Fibroblast of mammary gland (primary cell): ENCODE data around the gene PDE3B.
"Not testable (repeated sequence)": the region's sequence is repeated elsewhere in the genome, so short reads cannot be mapped to it uniquely, and the experiment has no call there.

Experiments used
- DNase-seq: peaks from one replicate; pipeline ENCODE4 v3.0.0-alpha.2; 2010; ENCODE audit warnings: low read depth
- H3K4me3 ChIP-seq: 2 replicates; pipeline ENCODE4 v1.5.1; 2011; ENCODE audit warnings: low read depth, mild to moderate bottlenecking, low read length, moderate library complexity; ENCODE audit not compliant: control insufficient read depth
- TF ChIP-seq, protein P1 (sequence below): conservative IDR thresholded peaks from 2 replicates; pipeline ENCODE4 v1.5.1; 2011; ENCODE audit warnings: low read depth, low read length, inconsistent platforms; ENCODE audit not compliant: control insufficient read depth, insufficient read depth

Gene PDE3B

DNA sequence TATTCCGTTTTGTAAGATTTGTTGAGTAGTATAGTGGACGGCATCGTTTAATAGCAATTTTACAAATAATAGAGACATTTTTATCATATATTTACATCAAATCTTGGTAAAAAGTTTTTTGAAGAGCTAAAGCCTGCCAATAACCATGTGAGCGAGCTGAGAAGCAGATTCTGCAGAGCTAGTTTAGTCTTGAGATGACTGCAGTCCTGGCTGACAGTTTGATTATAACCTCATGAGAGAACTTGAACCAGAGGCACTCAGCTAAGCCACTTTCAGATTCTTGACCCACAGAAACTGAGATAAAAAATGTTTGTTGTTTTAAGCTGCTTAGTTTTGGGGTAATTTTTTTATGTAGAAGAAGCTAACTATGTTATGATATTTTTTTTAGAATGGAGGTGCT lies 78.9 kb downstream of the PDE3B start:
- no peak for DNase-seq
- TF ChIP-seq, protein P1, sequence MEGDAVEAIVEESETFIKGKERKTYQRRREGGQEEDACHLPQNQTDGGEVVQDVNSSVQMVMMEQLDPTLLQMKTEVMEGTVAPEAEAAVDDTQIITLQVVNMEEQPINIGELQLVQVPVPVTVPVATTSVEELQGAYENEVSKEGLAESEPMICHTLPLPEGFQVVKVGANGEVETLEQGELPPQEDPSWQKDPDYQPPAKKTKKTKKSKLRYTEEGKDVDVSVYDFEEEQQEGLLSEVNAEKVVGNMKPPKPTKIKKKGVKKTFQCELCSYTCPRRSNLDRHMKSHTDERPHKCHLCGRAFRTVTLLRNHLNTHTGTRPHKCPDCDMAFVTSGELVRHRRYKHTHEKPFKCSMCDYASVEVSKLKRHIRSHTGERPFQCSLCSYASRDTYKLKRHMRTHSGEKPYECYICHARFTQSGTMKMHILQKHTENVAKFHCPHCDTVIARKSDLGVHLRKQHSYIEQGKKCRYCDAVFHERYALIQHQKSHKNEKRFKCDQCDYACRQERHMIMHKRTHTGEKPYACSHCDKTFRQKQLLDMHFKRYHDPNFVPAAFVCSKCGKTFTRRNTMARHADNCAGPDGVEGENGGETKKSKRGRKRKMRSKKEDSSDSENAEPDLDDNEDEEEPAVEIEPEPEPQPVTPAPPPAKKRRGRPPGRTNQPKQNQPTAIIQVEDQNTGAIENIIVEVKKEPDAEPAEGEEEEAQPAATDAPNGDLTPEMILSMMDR: no peak
- no peak overlapping the region for H3K4me3 ChIP-seq

- no peak overlapping the region for H3K4me3 ChIP-seq
- TF ChIP-seq, protein P1: no peak
- DNase-seq: no peak
Measured at GRCh38 chr11:14725150-14725549, 81.5 kb downstream of the PDE3B start.

DNA sequence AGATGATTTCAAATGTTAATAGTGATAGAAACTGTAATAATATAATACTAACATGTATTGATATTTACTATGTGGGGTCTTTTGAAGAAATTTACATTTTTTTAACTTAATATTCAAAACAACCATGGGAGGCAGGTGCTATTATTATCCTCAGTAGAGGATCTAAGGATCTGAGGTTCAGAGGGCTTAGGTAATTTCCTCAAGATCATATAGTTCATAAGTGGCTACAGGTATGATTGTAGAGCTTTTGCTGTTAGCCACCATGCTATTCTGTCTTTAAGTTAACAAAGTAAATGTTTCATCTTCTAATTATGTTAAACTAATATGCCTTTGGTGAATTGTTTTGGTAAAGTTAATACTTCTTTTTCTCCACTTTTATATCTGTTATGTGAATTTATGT lies 83.6 kb downstream of the PDE3B start:
- no peak for DNase-seq
- TF ChIP-seq, protein P1: no peak
- H3K4me3 ChIP-seq: no peak overlapping the region

GRCh38 chr11:14727746-14728145 lies 84.1 kb downstream of the PDE3B start:
- DNase-seq: no peak
- TF ChIP-seq, protein P1: no peak
- no peak overlapping the region for H3K4me3 ChIP-seq

- not testable (repeated sequence) for DNase-seq, H3K4me3 ChIP-seq
Measured at GRCh38 chr11:14740539-14740938, 96.9 kb downstream of the PDE3B start.

- TF ChIP-seq, protein P1: no peak
- DNase-seq: no peak
- no peak overlapping the region for H3K4me3 ChIP-seq
Measured at GRCh38 chr11:14741195-14741594, 97.6 kb downstream of the PDE3B start.

GRCh38 chr11:14742849-14743559 lies 99.4 kb downstream of the PDE3B start:
- no peak overlapping the region for H3K4me3 ChIP-seq
- TF ChIP-seq, protein P1: no peak
- no peak for DNase-seq

DNA sequence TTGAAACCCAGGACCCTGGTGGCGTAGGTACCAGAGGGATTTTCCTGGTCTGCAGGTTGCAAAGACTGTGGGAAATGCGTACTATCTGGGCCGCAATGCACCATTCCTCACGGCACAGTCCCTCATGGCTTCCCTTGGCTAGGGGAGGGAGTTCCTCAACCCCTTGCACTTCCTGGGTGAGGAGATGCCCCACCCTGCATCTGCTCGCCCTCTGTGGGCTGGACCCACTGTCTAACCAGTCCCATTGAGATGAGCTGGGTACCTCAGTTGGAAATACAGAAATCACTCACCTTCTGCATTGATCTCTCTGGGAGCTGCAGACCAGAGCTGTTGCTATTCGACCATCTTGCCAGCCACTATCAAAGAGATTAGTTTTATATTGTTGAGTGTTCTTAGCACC lies 100.1 kb downstream of the PDE3B start:
- DNase-seq, H3K4me3 ChIP-seq: not testable (repeated sequence)
